Activated naive CD8-positive, alpha-beta T cell treated with anti-CD3 and anti-CD28 coated beads, Interleukin-2, amount 50 U/mL, for 24 hours (primary cell): ENCODE results near the gene SETD2.
"Not testable (repeated sequence)": the region's sequence is repeated elsewhere in the genome, so short reads cannot be mapped to it uniquely, and the experiment has no call there.

ENCODE experiments used
- ATAC-seq: fragments of 150-1000 bp; cut with Tn5 transposase; one replicate; pipeline ENCODE4 v1.10.0; 2021
- DNase-seq: peaks from one replicate; pipeline ENCODE4 v3.0.0; 2021
- H3K27ac Mint-ChIP-seq: one replicate; pipeline ENCODE4 v1.8.0; 2021; ENCODE audit warnings: mild to moderate bottlenecking, mixed read lengths
- H3K27me3 Mint-ChIP-seq: one replicate; pipeline ENCODE4 v1.8.0; 2021; ENCODE audit warnings: mixed read lengths
- H3K36me3 Mint-ChIP-seq: one replicate; pipeline ENCODE4 v1.8.0; 2021; ENCODE audit warnings: low read depth, mixed read lengths
- H3K4me1 Mint-ChIP-seq: one replicate; pipeline ENCODE4 v1.8.0; 2021; ENCODE audit warnings: mixed read lengths
- H3K4me3 Mint-ChIP-seq: one replicate; pipeline ENCODE4 v1.8.0; 2021; ENCODE audit warnings: mild to moderate bottlenecking, moderate library complexity, mixed read lengths
- H3K9me3 Mint-ChIP-seq: one replicate; pipeline ENCODE4 v1.8.0; 2021; ENCODE audit warnings: mixed read lengths

The SETD2 gene

GRCh38 chr3:47134311-47134710 is 29.6 kb downstream of the SETD2 start:
- Mint-ChIP-seq H3K9me3 (no peaks in the 10 kb centered on the region), H3K4me3 (no peak overlapping the region), H3K27me3 (no peaks in the 10 kb centered on the region), H3K4me1 (peaks cover 55% of the 10 kb centered on the region), H3K27ac (no peak overlapping the region), H3K36me3 (peaks cover 9% of the 10 kb centered on the region)
- no peak for ATAC-seq
- no peak for DNase-seq

DNA sequence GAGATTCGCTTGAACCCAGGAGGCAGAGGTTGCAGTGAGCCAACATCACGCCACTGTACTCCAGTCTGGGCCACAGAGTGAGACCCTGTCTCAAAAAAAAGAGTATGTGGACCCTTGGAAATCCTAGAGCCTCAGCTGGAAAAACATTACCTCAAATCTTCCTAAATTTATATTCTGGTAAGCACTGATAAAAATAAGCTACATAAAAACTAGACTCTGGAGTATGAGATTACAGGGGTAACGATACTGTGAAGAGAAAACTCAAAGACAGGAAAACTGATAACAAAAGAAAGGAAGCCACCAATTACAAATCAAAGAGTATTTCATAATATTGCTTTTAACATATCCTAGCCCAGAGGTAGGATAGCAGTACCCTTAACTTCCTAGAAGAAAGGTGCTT is 30.3 kb downstream of the SETD2 start:
- no peak for ATAC-seq
- no peak for DNase-seq
- Mint-ChIP-seq H3K4me1 (peaks cover 54% of the 10 kb centered on the region), H3K9me3 (no peaks in the 10 kb centered on the region), H3K4me3 (no peak overlapping the region), H3K36me3 (peaks cover 8% of the 10 kb centered on the region), H3K27me3 (no peaks in the 10 kb centered on the region), H3K27ac (no peak overlapping the region)

DNA sequence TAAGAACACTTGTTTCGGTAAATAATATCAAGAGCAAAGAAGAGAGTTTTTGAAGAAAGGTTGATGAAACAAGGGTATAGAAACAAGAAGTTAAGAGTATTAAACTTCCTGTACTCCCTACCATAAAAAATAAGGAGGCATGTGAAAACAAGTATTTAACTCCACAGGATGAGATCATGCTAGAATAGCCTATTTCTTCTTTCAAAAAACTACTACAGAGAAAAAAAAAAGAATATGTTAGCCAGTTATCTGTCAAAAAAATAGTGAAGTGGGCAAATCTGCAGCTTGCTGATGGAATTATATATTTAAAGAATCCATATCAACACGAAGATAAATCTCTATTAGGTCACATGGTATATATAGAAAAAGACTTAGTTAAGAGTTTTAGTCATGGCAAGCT is 33.4 kb downstream of the SETD2 start:
- no peaks in the 10 kb centered on the region for H3K9me3 Mint-ChIP-seq
- DNase-seq (no peak), ATAC-seq (no peak)
- H3K27me3 Mint-ChIP-seq = no peaks in the 10 kb centered on the region
- peaks cover 22% of the 10 kb centered on the region for H3K36me3 Mint-ChIP-seq
- H3K4me3 Mint-ChIP-seq = no peak overlapping the region
- H3K4me1 Mint-ChIP-seq = peaks cover 54% of the 10 kb centered on the region
- no peak overlapping the region for H3K27ac Mint-ChIP-seq

- H3K4me1 Mint-ChIP-seq = peaks cover 37% of the 10 kb centered on the region
- H3K4me3 Mint-ChIP-seq = no peak overlapping the region
- no peak overlapping the region for H3K27ac Mint-ChIP-seq
- H3K9me3 Mint-ChIP-seq = no peaks in the 10 kb centered on the region
- ATAC-seq (peak; percentile 84), DNase-seq (no peak)
- no peaks in the 10 kb centered on the region for H3K27me3 Mint-ChIP-seq
- peaks cover 42% of the 10 kb centered on the region for H3K36me3 Mint-ChIP-seq
Observed at GRCh38 chr3:47128137-47128536, 35.8 kb downstream of the SETD2 start.

DNA sequence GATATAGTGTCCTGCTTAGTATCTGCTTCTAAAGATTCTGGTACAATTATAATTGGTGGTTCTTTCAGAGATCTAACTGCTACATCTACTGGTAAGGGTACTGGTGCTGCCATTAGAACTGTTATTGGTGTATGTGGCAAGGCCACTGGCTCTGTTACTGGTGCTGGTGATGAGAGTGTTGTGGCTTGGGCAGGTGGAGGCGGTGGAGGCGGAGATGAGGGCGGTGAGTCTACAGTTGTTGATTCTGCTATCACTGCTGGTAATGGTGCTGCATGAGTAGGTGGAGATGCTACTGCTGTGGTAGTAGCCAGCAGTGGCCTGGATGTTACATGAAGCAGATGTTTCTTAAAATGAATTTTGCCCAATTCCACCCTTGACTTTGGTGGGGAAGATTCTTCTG is 40.1 kb downstream of the SETD2 start:
- no peak for DNase-seq
- Mint-ChIP-seq H3K27ac (no peak overlapping the region), H3K9me3 (peaks cover 4% of the 10 kb centered on the region), H3K27me3 (no peaks in the 10 kb centered on the region), H3K4me3 (no peak overlapping the region), H3K4me1 (peaks cover 40% of the 10 kb centered on the region), H3K36me3 (peaks cover 71% of the 10 kb centered on the region)
- no peak for ATAC-seq

DNA sequence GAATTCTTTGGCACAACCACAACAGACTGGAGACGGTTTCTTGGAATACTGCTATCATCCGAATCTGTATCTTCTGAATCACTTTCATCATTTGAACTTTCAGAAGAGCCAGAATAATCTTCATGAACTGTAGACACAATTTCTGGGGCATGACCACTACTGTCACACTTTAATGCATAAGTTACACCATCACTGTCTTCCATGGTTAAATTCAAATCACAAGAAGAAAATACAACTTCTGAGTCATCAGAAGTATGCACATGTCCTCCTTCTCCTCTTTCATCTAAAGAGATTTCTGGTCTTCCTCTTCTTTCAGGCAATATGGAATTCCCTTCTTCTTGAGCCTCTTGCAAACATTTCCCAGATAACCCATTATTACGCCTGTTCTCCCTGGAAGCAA is 42.5 kb downstream of the SETD2 start:
- H3K27ac Mint-ChIP-seq = no peak overlapping the region
- peaks cover 29% of the 10 kb centered on the region for H3K4me1 Mint-ChIP-seq
- no peaks in the 10 kb centered on the region for H3K27me3 Mint-ChIP-seq
- H3K36me3 Mint-ChIP-seq = peaks cover 75% of the 10 kb centered on the region
- DNase-seq = no peak
- peaks cover 4% of the 10 kb centered on the region for H3K9me3 Mint-ChIP-seq
- H3K4me3 Mint-ChIP-seq = no peak overlapping the region
- no peak for ATAC-seq

GRCh38 chr3:47120138-47120537 is 43.8 kb downstream of the SETD2 start:
- H3K27me3 Mint-ChIP-seq = no peaks in the 10 kb centered on the region
- H3K36me3 Mint-ChIP-seq = peaks cover 68% of the 10 kb centered on the region
- no peak for DNase-seq
- H3K27ac Mint-ChIP-seq = no peak overlapping the region
- peaks cover 4% of the 10 kb centered on the region for H3K9me3 Mint-ChIP-seq
- H3K4me1 Mint-ChIP-seq = peaks cover 29% of the 10 kb centered on the region
- H3K4me3 Mint-ChIP-seq = no peak overlapping the region
- ATAC-seq = no peak

GRCh38 chr3:47119387-47119786 is 44.5 kb downstream of the SETD2 start:
- H3K36me3 Mint-ChIP-seq = peaks cover 68% of the 10 kb centered on the region
- not testable (repeated sequence) for H3K27me3 Mint-ChIP-seq, ATAC-seq, H3K4me3 Mint-ChIP-seq, DNase-seq, H3K9me3 Mint-ChIP-seq
- H3K4me1 Mint-ChIP-seq = peaks cover 29% of the 10 kb centered on the region
- peak overlapping the region; percentile 14 for H3K27ac Mint-ChIP-seq

DNA sequence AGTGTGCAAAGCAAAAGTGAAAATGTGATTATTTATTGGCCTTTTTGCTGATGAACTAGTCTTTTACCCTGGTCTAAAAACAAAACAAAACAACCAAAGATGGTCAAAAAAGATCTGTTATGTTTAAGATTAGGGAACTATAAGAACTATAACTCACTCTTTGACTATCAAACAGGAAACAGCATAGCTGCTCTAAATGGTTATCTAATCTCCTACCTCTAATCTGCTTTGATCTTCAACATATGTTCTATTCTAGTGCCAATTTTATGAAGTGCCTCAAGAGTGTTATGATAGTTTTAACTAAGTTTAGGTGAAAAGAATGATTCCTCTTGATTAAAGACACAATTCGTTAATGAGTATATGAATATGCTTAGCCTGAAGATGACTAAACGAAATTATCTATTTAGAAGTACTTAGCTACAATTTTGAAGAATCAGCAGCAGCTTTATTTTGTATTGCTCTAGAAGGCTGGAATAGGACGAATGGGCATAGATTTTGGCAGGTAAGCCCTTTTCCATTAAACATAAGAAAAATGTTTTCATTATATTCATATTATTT is 46.0 kb downstream of the SETD2 start:
- Mint-ChIP-seq H3K4me3 (no peak overlapping the region), H3K36me3 (peaks cover 67% of the 10 kb centered on the region), H3K27ac (peak overlapping the region; percentile 6), H3K4me1 (peaks cover 31% of the 10 kb centered on the region), H3K27me3 (no peaks in the 10 kb centered on the region), H3K9me3 (peaks cover 4% of the 10 kb centered on the region)
- ATAC-seq (no peak), DNase-seq (no peak)

GRCh38 chr3:47115524-47115923 is 48.4 kb downstream of the SETD2 start:
- H3K36me3 Mint-ChIP-seq = peaks cover 55% of the 10 kb centered on the region
- H3K27me3 Mint-ChIP-seq, DNase-seq, H3K9me3 Mint-ChIP-seq, H3K4me3 Mint-ChIP-seq, ATAC-seq, H3K27ac Mint-ChIP-seq: not testable (repeated sequence)
- peaks cover 16% of the 10 kb centered on the region for H3K4me1 Mint-ChIP-seq

DNA sequence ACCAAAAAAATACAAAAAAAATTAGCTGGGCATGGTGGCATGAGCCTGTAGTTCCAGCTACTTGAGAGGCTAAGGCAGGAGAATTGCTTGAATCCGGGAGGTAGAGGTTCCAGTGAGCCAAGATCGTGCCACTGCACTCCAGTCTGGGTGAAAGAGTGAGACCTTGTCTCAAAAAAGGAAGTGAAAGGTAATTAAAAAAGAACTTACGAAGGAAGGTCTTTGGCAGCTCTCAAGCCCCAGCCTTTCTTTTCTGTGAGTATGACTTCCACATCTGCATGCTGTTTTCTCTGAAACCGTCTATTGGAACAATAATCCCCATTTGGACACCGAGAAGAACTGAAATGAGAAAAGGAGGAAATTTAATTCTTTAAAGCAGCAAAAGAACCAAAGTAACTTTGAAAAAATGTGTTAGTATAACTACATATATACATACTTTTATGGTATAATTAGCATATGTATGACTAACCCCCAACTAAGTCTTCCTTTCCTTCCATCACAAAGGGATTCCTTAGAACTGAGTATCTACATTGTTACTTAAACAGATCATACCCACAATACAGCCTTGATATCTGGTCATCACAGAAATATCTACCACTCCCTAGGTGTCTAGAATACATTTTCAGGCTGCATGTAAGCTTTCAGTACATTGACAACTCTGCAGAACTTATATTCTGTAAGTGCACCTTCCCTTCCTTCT is 50.1 kb downstream of the SETD2 start:
- Mint-ChIP-seq H3K4me3 (no peak overlapping the region), H3K4me1 (peaks cover 5% of the 10 kb centered on the region), H3K27ac (peak overlapping the region; percentile 1), H3K9me3 (no peaks in the 10 kb centered on the region), H3K36me3 (peaks cover 46% of the 10 kb centered on the region), H3K27me3 (no peaks in the 10 kb centered on the region)
- ATAC-seq (no peak), DNase-seq (no peak)

GRCh38 chr3:47112997-47113396 is 50.9 kb downstream of the SETD2 start:
- Mint-ChIP-seq H3K4me1 (peaks cover 4% of the 10 kb centered on the region), H3K4me3 (no peak overlapping the region), H3K27me3 (no peaks in the 10 kb centered on the region), H3K9me3 (no peaks in the 10 kb centered on the region), H3K27ac (no peak overlapping the region), H3K36me3 (peaks cover 48% of the 10 kb centered on the region)
- DNase-seq = no peak
- ATAC-seq = no peak

DNA sequence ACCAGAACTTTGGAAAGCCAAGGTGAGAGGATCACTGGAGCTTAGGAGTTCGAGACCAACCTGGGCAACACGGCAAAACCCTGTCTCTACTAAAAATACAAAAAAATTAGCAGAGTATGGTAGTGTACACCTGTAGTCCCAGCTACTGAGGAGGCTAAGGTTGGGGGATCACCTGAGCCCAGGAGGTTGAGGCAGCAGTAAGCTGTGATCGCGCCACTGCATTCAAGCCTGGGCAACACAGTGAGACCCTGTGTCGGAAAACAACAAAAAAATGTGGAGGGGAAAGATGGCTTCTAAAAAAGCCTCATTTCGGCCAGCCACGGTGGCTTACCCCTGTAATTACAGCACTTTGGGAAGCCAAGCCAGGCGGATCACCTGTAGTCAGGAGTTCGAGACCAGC is 54.5 kb downstream of the SETD2 start:
- no peak overlapping the region for H3K27ac Mint-ChIP-seq
- H3K4me1 Mint-ChIP-seq = peaks cover 2% of the 10 kb centered on the region
- H3K9me3 Mint-ChIP-seq = no peaks in the 10 kb centered on the region
- ATAC-seq = no peak
- no peak overlapping the region for H3K4me3 Mint-ChIP-seq
- DNase-seq = no peak
- no peaks in the 10 kb centered on the region for H3K27me3 Mint-ChIP-seq
- peaks cover 36% of the 10 kb centered on the region for H3K36me3 Mint-ChIP-seq

DNA sequence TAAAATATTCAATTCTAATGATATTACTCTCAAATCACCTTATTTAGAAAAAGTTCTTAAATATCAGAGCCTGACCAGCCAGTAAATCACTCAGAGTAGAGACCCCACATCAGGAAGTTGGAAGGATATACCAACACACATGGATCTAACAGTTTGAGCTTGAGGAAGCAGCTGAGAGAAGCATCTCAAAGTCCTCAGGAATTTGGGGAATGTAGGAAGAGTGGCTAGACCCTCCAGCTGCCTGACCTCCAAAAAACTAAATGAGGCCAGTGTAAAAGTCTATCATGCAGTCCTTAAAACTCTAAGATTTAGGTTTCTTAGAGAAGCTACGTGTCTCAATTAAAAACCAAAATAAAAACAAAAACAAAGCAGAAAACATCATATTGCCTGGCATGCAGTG is 55.4 kb downstream of the SETD2 start:
- no peaks in the 10 kb centered on the region for H3K9me3 Mint-ChIP-seq
- H3K4me3 Mint-ChIP-seq = no peak overlapping the region
- DNase-seq = no peak
- no peaks in the 10 kb centered on the region for H3K27me3 Mint-ChIP-seq
- H3K27ac Mint-ChIP-seq = no peak overlapping the region
- ATAC-seq = no peak
- peaks cover 28% of the 10 kb centered on the region for H3K36me3 Mint-ChIP-seq
- H3K4me1 Mint-ChIP-seq = no peaks in the 10 kb centered on the region

GRCh38 chr3:47104259-47104658 is 59.7 kb downstream of the SETD2 start:
- no peaks in the 10 kb centered on the region for H3K9me3 Mint-ChIP-seq
- no peak for DNase-seq
- no peaks in the 10 kb centered on the region for H3K27me3 Mint-ChIP-seq
- H3K4me1 Mint-ChIP-seq = no peaks in the 10 kb centered on the region
- peaks cover 21% of the 10 kb centered on the region for H3K36me3 Mint-ChIP-seq
- H3K27ac Mint-ChIP-seq = no peak overlapping the region
- H3K4me3 Mint-ChIP-seq = no peak overlapping the region
- ATAC-seq = no peak

DNA sequence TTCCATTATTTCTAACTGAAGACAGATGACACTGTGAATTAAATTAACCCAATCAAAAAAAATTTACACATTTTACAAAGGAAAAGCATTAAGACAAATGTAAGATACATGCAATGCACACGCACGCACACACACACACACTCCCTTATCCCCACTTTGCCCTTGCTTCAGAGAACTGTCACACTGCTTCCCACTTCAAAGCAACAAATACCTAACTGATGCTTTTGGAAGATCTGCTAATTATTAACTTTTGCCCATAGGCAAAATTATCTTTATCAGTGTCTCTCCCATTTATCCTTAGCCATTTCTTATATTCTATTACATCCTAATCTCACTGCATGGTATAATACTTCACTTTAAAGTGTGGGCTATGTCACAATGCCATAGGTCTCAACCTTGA is 60.3 kb downstream of the SETD2 start:
- peaks cover 21% of the 10 kb centered on the region for H3K36me3 Mint-ChIP-seq
- no peak overlapping the region for H3K4me3 Mint-ChIP-seq
- DNase-seq (no peak), ATAC-seq (no peak)
- no peak overlapping the region for H3K27ac Mint-ChIP-seq
- no peaks in the 10 kb centered on the region for H3K9me3 Mint-ChIP-seq
- H3K27me3 Mint-ChIP-seq = no peaks in the 10 kb centered on the region
- no peaks in the 10 kb centered on the region for H3K4me1 Mint-ChIP-seq
